Measurements from ENCODE around the gene OSGIN1.

DNA sequence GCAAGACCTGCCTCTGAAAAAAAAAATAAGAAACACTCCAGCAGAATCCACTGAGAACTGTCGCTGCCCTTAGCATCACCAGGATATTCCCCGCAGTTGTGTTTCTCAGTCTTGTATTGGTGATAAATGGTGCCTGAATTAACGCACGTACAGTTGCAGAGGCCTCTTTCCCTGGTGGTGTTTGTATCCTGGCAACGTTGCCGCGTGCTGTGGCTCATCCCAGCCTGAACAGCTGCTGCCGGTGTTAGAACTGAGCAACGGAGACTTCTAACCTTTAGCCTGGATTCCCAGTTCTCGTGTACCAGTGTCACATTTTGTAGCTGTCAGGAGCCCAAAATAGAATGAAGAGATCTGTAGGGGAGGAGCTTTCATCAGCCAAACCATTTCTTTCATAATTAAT lies 49.3 kb upstream of the OSGIN1 start:
- TF ChIP-seq, protein P1, sequence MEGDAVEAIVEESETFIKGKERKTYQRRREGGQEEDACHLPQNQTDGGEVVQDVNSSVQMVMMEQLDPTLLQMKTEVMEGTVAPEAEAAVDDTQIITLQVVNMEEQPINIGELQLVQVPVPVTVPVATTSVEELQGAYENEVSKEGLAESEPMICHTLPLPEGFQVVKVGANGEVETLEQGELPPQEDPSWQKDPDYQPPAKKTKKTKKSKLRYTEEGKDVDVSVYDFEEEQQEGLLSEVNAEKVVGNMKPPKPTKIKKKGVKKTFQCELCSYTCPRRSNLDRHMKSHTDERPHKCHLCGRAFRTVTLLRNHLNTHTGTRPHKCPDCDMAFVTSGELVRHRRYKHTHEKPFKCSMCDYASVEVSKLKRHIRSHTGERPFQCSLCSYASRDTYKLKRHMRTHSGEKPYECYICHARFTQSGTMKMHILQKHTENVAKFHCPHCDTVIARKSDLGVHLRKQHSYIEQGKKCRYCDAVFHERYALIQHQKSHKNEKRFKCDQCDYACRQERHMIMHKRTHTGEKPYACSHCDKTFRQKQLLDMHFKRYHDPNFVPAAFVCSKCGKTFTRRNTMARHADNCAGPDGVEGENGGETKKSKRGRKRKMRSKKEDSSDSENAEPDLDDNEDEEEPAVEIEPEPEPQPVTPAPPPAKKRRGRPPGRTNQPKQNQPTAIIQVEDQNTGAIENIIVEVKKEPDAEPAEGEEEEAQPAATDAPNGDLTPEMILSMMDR (IDR thresholded peaks at IDR 0.05), result no peak
- TF ChIP-seq POLR2A (IDR thresholded peaks at IDR 0.05), result no peak
